ENCODE measurements around the gene DLG5. TPM values are rescaled to one million over a fixed set of nuclear protein-coding genes. Genes with fewer than 3 reads are reported as not detected.

Gene DLG5
- 1 to 10 TPM; 1.6 to 3.7 (median 1.9) TPM for polyA plus RNA-seq

- peaks cover 5 to 11% (median 6%) of the 10 kb centered on the region in 3 donors for H3K27me3 Mint-ChIP-seq (ENCODE audit: low read depth in 3 of 3)
Measured at GRCh38 chr10:77926566-77927401, at the start of gene DLG5. Gene DLG5, minus strand, starts transcription at chr10:77926755. Its CDS starts 235 bp downstream, at chr10:77926520.

GRCh38 chr10:77975086-77975666, 48.6 kb upstream of the DLG5 start:
- Mint-ChIP-seq H3K27me3 (ENCODE audit: low read depth in 3 of 3) (peaks cover 0 to 1% (median 0%) of the 10 kb centered on the region in 3 donors), H3K36me3 (peaks cover 9 to 33% (median 22%) of the 10 kb centered on the region in 3 donors), H3K4me3 (no peak overlapping the region), H3K9me3 (no peaks in the 10 kb centered on the region), H3K27ac (peak overlapping the region in 1 of 6 donors; percentile 45), H3K4me1 (peaks cover 8 to 16% of the 10 kb centered on the region in 2 donors)
- DNase-seq, result no peak

More at GRCh38 chr10:77926566-77927401, at the start of gene DLG5:
- Mint-ChIP-seq H3K4me3 (peak within 1 kb of the TSS; percentile 81 to 91 (median 87)), H3K4me1 (peaks cover 24 to 30% of the 10 kb centered on the region in 2 donors), H3K36me3 (no peaks in the 10 kb centered on the region), H3K27ac (peak within 1 kb of the TSS in 5 of 6 donors; percentile 49 to 88 (median 68)), H3K9me3 (no peaks in the 10 kb centered on the region)
- peak; percentile 44 to 49 (median 48) for DNase-seq

GRCh38 chr10:77974396-77975074, 48.0 kb upstream of the DLG5 start:
- peaks cover 4 to 27% (median 17%) of the 10 kb centered on the region in 3 donors for H3K36me3 Mint-ChIP-seq
- H3K4me1 Mint-ChIP-seq, result peaks cover 8 to 16% of the 10 kb centered on the region in 2 donors
- H3K27ac Mint-ChIP-seq, result peak overlapping the region in 1 of 6 donors; percentile 45
- no peak overlapping the region for H3K4me3 Mint-ChIP-seq
- H3K27me3 Mint-ChIP-seq (ENCODE audit: low read depth in 3 of 3), result peaks cover 0 to 1% (median 0%) of the 10 kb centered on the region in 3 donors
- peak; percentile 9 to 26 (median 16) for DNase-seq
- H3K9me3 Mint-ChIP-seq, result no peaks in the 10 kb centered on the region

GRCh38 chr10:77973276-77973675, 46.7 kb upstream of the DLG5 start:
- H3K9me3 Mint-ChIP-seq, result no peaks in the 10 kb centered on the region
- DNase-seq, result no peak
- peaks cover 4 to 22% (median 17%) of the 10 kb centered on the region in 3 donors for H3K36me3 Mint-ChIP-seq
- H3K27me3 Mint-ChIP-seq (ENCODE audit: low read depth in 3 of 3), result no peaks in the 10 kb centered on the region
- H3K4me3 Mint-ChIP-seq, result no peak overlapping the region
- H3K4me1 Mint-ChIP-seq, result peaks cover 8 to 16% of the 10 kb centered on the region in 2 donors
- H3K27ac Mint-ChIP-seq, result peak overlapping the region in 1 of 6 donors; percentile 39

GRCh38 chr10:77972148-77972547, 45.6 kb upstream of the DLG5 start:
- DNase-seq, result no peak
- Mint-ChIP-seq H3K4me1 (peaks cover 8 to 16% of the 10 kb centered on the region in 2 donors), H3K4me3 (no peak overlapping the region), H3K27me3 (ENCODE audit: low read depth in 3 of 3) (no peaks in the 10 kb centered on the region), H3K36me3 (peaks cover 0 to 14% (median 10%) of the 10 kb centered on the region in 3 donors), H3K27ac (peak overlapping the region in 3 of 6 donors; percentile 53 to 74 (median 59)), H3K9me3 (no peaks in the 10 kb centered on the region)

GRCh38 chr10:77971804-77972144, 45.2 kb upstream of the DLG5 start:
- H3K27ac Mint-ChIP-seq, result no peak overlapping the region
- peaks cover 0 to 11% (median 7%) of the 10 kb centered on the region in 3 donors for H3K36me3 Mint-ChIP-seq
- DNase-seq, result no peak
- H3K4me1 Mint-ChIP-seq, result peaks cover 8 to 16% of the 10 kb centered on the region in 2 donors
- H3K9me3 Mint-ChIP-seq, result no peaks in the 10 kb centered on the region
- H3K4me3 Mint-ChIP-seq, result no peak overlapping the region
- no peaks in the 10 kb centered on the region for H3K27me3 Mint-ChIP-seq (ENCODE audit: low read depth in 3 of 3)

- no peaks in the 10 kb centered on the region for H3K9me3 Mint-ChIP-seq
- peaks cover 8 to 16% of the 10 kb centered on the region in 2 donors for H3K4me1 Mint-ChIP-seq
- no peak for DNase-seq
- peak overlapping the region in 2 of 5 donors; percentile 18 to 42 for H3K4me3 Mint-ChIP-seq
- H3K27me3 Mint-ChIP-seq (ENCODE audit: low read depth in 3 of 3), result no peaks in the 10 kb centered on the region
- H3K36me3 Mint-ChIP-seq, result peaks cover 0 to 7% (median 6%) of the 10 kb centered on the region in 3 donors
- peak overlapping the region in 2 of 6 donors; percentile 28 to 36 for H3K27ac Mint-ChIP-seq
Measured at GRCh38 chr10:77970869-77971803, 44.6 kb upstream of the DLG5 start.

GRCh38 chr10:77969114-77969513, 42.6 kb upstream of the DLG5 start:
- Mint-ChIP-seq H3K4me3 (no peak overlapping the region), H3K4me1 (peaks cover 8 to 16% of the 10 kb centered on the region in 2 donors), H3K36me3 (peaks cover 0 to 3% (median 0%) of the 10 kb centered on the region in 3 donors), H3K27ac (no peak overlapping the region), H3K9me3 (no peaks in the 10 kb centered on the region), H3K27me3 (ENCODE audit: low read depth in 3 of 3) (peaks cover 0 to 3% (median under 1%) of the 10 kb centered on the region in 3 donors)
- DNase-seq, result no peak

GRCh38 chr10:77967611-77968022, 41.1 kb upstream of the DLG5 start:
- Mint-ChIP-seq H3K36me3 (peaks cover 0 to 3% (median 0%) of the 10 kb centered on the region in 3 donors), H3K9me3 (no peaks in the 10 kb centered on the region), H3K27me3 (ENCODE audit: low read depth in 3 of 3) (peaks cover 2 to 3% (median 3%) of the 10 kb centered on the region in 3 donors), H3K27ac (no peak overlapping the region), H3K4me3 (no peak overlapping the region), H3K4me1 (peaks cover 8 to 16% of the 10 kb centered on the region in 2 donors)
- DNase-seq, result no peak

- H3K27me3 Mint-ChIP-seq (ENCODE audit: low read depth in 3 of 3), result peaks cover 2 to 3% (median 3%) of the 10 kb centered on the region in 3 donors
- peaks cover 0 to 3% (median 0%) of the 10 kb centered on the region in 3 donors for H3K36me3 Mint-ChIP-seq
- H3K27ac Mint-ChIP-seq, result no peak overlapping the region
- peaks cover 0 to 3% of the 10 kb centered on the region in 2 donors for H3K4me1 Mint-ChIP-seq
- H3K9me3 Mint-ChIP-seq, result no peaks in the 10 kb centered on the region
- H3K4me3 Mint-ChIP-seq, result no peak overlapping the region
- no peak for DNase-seq
Measured at GRCh38 chr10:77965294-77965693, 38.7 kb upstream of the DLG5 start.

- no peak for DNase-seq
- Mint-ChIP-seq H3K27me3 (ENCODE audit: low read depth in 3 of 3) (peaks cover 2 to 3% (median 3%) of the 10 kb centered on the region in 3 donors), H3K36me3 (peaks cover 0 to 3% (median 0%) of the 10 kb centered on the region in 3 donors), H3K9me3 (no peaks in the 10 kb centered on the region), H3K4me3 (no peak overlapping the region), H3K4me1 (peaks cover 0 to 3% of the 10 kb centered on the region in 2 donors), H3K27ac (no peak overlapping the region)
Measured at GRCh38 chr10:77964811-77965210, 38.3 kb upstream of the DLG5 start.

GRCh38 chr10:77963901-77964300, 37.3 kb upstream of the DLG5 start:
- Mint-ChIP-seq H3K27me3 (ENCODE audit: low read depth in 3 of 3) (peaks cover 2 to 3% (median 3%) of the 10 kb centered on the region in 3 donors), H3K27ac (no peak overlapping the region)

More at GRCh38 chr10:77963901-77964300, 37.3 kb upstream of the DLG5 start:
- Mint-ChIP-seq H3K4me1 (peaks cover 0 to 3% of the 10 kb centered on the region in 2 donors), H3K36me3 (peaks cover 0 to 3% (median 0%) of the 10 kb centered on the region in 3 donors), H3K4me3 (no peak overlapping the region), H3K9me3 (no peaks in the 10 kb centered on the region)
- no peak for DNase-seq

Data from immature natural killer cell (primary cell).